Stimulated activated CD4-positive, alpha-beta T cell treated with anti-CD3 and anti-CD28 coated beads, Interleukin-1b, Interleukin-23, amount 100 ng/mL, for 4 hours (primary cell): ENCODE measurements around the gene C1orf167.
A peak's percentile ranks its signal among the peaks of the same experiment; 100 is the strongest.
"Not testable (repeated sequence)": the region's sequence is repeated elsewhere in the genome, so short reads cannot be mapped to it uniquely, and the experiment has no call there.

Experiments
- DNase-seq, 2 donors: peaks; one replicate each; pipeline ENCODE4 v3.0.0-alpha.2; 2020; ENCODE audit warnings: low read depth in 2 of 2

Gene C1orf167

GRCh38 chr1:11800756-11801433, 38.9 kb downstream of the C1orf167 start:
- no peak for DNase-seq

DNA sequence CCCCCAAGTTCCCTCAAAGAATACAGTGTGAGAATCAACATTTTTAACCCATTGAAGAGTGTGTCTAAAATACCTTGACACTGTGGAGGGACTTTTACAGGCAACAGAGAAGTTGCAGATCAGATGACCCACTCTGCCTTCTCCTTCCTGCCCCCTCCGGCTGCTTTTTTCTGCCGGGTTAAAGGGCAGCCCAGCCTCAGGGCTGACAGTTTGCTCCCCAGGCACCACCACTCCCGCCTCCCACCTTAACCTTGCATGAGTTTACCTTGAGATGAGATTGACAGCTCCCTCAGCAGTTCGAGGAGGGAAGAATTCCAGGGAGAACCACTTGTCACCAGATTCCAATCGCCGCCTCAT, 40.6 kb downstream of the C1orf167 start:
- no peak for DNase-seq

- DNase-seq = peak; percentile 40 to 60
Measured at GRCh38 chr1:11802973-11803885, 41.2 kb downstream of the C1orf167 start.

DNA sequence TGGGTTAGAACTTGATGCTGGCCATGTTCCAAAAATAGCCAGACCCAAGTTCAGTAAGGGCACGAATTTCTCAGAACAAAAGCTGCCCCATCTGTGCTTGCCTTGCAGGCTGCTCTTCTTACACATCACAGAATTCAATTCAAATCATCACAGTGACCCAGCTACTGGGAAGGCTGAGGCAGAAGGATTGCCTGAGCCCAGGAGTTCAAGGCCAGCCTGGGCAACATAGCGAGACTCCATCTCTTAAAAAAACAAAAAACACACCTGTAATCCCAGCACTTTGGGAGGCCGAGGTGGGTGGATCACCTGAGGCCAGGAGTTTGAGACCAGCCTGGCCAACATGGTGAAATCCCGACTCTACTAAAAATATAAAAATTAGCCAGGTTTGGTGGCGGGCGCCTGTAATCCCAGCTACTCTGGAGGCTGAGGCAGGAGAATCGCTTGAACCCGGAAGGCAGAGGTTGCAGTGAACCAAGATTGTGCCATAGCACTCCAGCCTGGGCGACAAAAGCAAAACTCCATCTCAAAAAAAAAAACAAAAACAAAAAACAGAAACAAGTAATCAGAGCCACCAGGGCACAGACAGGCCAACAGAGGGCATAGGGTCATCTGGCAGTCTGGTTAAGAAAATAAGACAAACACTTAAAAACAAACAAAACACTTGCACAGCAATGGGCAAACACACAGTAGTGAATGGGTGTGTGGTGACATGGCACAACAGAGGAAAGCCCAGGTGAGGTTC, 42.1 kb downstream of the C1orf167 start:
- DNase-seq = not testable (repeated sequence)

- DNase-seq = peak in 1 of 2 donors; percentile 11
Measured at GRCh38 chr1:11804666-11805421, 42.9 kb downstream of the C1orf167 start.

GRCh38 chr1:11805422-11806306, 43.7 kb downstream of the C1orf167 start, which contains the start of the genes CLCN6 and MTHFR:
TSS of gene CLCN6 (plus strand) at chr1:11806191. CDS start at chr1:11806263, 72 bp downstream.
TSS of gene MTHFR (minus strand) at chr1:11805964. CDS start at chr1:11803116, 2,848 bp downstream.
- peak; percentile 92 to 95 for DNase-seq

DNA sequence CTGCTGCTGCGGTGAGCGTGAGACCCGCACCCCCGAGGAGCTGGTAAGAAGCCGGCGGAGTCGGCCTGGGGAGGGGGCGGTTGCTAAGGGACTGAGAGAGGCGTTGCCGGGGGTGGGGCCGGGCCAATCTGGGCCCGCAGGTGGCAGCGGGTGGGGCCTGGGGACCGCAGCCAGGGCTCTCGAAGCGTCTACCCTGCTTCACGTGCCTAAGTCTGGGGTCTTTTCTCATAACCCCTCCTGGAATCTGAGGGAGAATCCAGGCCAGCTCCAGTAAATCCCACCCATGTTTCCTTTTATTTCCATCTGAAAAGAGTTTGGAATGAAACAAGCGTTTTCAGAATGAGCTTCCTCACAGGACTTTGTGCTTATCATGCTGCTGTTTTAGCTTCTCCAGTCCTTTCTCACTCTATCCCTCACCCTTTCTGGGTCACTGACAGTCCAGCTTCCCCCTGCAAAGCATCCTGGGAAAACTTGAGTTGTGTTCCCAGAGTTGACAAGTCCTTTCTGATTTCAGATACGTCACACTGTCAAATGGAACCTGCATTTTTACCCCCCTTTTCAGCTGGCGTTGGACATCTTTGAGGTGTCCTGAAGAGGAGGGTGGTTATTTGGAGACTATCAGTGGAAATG, 44.4 kb downstream of the C1orf167 start:
- no peak for DNase-seq

GRCh38 chr1:11807133-11807532, 45.1 kb downstream of the C1orf167 start:
- no peak for DNase-seq

- no peak for DNase-seq
Measured at GRCh38 chr1:11813021-11813420, 51.0 kb downstream of the C1orf167 start.

GRCh38 chr1:11817192-11817591, 55.2 kb downstream of the C1orf167 start:
- DNase-seq = no peak

- no peak for DNase-seq
Measured at GRCh38 chr1:11822091-11822490, 60.1 kb downstream of the C1orf167 start.

DNA sequence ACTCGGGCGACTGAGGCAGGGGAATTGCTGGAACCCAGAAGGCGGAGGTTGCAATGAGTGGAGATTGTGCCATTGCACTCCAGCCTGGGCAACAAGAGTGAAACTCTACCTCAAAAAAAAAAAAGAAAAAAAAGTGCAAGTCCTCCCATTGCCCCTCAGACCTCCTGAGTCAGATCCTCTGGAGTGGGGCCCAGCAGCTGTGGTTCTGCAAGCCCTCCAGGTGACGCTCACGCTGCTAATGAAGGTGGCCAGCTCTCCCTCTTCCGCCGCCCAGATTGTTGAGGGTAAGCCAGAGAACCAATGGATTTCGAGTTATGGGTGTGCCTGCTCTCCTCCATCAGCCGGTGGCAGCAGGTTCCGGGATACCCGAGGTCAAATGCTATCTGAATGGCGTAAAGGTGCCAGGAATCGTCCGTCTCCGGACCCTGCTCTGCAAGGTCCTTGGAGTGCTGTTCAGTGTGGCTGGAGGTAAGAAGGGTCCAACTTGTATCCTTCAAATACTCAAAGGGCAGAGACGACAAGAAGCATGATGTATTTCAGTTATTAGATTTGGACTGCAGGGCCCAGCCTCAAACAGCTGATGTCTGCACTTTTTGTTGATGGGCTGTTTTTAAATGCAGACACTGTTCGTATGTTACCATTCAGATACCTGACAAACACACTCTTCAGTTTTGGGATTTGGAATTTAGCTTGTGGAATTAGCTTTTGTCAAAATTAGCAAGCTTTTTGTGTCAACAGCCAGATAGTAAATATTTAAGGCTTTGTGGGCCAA, 61.6 kb downstream of the C1orf167 start:
- no peak for DNase-seq

GRCh38 chr1:11825131-11825530, 63.1 kb downstream of the C1orf167 start:
- DNase-seq = no peak

GRCh38 chr1:11826946-11827345, 65.0 kb downstream of the C1orf167 start:
- DNase-seq = no peak

GRCh38 chr1:11828511-11828910, 66.5 kb downstream of the C1orf167 start:
- DNase-seq = no peak

GRCh38 chr1:11831945-11832725, 70.1 kb downstream of the C1orf167 start:
- DNase-seq = no peak

DNA sequence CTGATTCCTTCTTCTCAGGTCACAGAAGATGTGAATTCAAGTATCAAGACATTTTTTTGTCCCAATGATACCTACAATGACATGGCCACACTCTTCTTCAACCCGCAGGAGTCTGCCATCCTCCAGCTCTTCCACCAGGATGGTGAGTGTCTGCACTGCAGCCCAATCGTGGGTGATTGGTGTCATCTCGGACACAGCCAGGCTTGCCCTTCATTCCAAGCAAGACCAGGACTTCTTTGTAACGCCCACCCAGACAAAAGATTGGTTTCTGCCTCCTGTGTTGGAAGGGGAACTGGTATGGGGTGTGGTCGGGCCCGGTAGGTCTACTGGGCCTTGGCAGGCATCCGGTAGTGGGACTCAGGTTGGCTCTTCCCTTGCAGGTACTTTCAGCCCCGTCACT, 71.5 kb downstream of the C1orf167 start:
- no peak for DNase-seq

DNA sequence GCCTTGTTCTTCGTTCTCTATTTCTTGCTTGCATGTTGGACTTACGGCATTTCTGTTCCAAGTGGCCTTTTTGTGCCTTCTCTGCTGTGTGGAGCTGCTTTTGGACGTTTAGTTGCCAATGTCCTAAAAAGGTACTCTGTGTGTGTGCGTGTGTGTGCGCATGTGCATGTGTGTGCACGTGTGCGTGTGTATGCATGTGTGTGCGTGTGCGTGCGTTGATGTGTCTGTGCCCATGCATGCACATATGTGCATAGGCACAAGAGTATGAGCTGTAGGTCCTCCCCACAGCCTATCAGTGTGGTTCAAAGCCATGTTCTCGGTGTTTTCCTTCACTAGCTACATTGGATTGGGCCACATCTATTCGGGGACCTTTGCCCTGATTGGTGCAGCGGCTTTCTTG, 71.9 kb downstream of the C1orf167 start:
- no peak for DNase-seq
